Retina (tissue), 1 donor: ENCODE measurements around the gene IFI35.
"Not testable (repeated sequence)": the region's sequence is repeated elsewhere in the genome, so short reads cannot be mapped to it uniquely, and the experiment has no call there.

Experiments
- DNase-seq: peaks from one replicate; pipeline ENCODE4 v3.0.0-alpha.2; 2016

The IFI35 gene

DNA sequence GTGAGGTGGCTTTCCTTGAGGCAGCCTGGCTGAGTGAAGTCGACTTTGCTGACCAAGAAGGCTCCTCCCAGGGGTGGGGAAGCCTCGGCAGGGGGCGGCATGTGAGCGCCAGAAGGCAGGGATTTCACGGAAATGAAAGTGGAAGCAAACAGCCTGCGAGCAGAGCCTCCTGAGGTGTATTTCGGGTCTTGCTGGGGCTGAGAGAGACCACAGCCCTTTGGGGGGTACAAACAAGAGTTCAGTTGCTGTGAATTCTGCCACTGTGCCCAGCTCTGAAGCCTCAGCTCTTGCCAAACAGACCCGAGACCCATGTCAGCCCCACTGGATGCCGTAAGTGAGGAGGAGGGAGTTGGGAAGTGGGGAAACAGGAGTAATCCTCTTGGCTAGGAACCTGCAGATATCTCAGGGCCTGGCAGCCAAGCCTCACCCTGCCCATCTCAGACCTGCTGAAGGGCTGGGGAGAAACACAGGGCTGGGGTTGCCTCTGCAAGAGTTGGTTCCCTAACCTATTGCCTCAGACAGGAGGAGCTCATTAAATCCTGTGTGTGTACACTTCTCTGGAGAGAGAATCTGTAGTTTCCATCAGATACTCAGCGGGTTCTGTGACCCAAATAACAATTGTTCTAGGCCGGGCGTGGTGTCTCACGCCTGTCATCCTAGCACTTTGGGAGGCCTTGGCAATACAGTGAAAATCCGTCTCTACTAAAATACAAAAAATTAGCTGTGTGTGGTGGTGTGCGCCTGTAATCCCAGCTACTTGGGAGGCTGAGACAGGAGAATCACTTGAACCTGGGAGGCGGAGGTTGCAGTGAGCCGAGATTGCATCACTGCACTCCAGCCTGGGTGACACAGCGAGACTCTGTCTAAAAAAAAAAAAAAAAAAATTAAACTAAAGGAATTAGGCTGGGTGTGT lies at the start of gene IFI35:
Gene IFI35, plus strand, starts transcription at position 146 of the 913 bp plus-strand sequence. Its CDS starts 164 bp downstream, at position 310.
- peak; percentile 59 for DNase-seq

DNA sequence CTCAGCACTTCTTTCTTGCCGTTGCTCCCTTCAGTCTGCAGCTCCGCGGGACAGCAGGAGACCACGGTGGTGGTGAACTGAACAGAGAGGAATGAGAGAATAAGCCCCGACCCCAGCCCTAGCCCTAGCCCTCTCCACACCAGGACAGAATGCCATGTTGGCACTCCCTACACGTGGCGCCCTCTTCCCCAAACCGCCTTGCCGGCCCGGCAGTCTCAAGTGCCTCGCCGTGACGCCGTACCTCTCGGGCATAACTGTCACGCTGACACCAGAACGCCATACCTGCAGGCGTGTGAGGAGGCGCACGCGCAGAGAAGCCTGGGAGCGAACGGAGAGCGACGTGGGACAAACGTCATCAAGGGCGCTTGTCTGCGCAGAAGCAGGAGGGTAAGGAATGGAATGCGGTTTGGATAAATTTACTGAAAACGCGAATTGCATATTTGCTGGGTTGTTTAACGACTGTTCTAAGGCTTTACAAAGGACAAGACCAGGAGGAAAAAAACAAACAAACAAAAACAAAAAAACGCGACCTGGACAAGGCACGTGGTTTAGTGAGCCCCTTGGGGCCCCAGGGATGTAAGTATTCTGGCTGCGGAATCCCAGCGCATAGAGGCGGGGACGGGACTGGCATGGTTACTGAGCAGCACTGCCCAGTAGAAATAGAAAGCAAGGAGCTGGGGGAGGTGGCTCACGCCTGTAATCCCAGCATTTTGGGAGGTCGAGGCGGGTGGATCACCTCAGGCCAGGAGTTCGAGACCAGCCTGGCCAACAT lies 42.2 kb upstream of the IFI35 start, which contains the start of gene AARSD1:
Gene AARSD1, minus strand, starts transcription at position 294 of the 772 bp plus-strand sequence. Its CDS starts 14 bp downstream, at position 280.
- peak; percentile 94 for DNase-seq

DNA sequence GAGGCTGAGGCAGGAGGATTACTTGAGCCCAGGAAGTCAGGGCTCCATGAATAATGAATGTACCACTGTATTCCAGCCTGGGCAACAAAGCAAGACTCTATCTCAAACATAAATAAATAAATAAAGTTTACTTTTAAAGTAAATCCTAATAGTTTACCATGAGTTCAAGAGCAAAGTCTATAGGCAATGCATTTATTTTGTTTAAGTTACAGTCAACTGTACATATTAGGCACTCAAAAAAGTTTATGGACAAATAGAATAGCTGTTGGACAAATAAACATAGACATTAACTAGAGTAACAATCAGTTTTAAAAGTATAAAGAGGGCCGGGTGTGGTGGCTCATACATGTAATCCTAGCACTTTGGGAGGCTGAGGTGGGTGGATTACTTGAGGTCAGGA lies 38.7 kb upstream of the IFI35 start:
- no peak for DNase-seq

DNA sequence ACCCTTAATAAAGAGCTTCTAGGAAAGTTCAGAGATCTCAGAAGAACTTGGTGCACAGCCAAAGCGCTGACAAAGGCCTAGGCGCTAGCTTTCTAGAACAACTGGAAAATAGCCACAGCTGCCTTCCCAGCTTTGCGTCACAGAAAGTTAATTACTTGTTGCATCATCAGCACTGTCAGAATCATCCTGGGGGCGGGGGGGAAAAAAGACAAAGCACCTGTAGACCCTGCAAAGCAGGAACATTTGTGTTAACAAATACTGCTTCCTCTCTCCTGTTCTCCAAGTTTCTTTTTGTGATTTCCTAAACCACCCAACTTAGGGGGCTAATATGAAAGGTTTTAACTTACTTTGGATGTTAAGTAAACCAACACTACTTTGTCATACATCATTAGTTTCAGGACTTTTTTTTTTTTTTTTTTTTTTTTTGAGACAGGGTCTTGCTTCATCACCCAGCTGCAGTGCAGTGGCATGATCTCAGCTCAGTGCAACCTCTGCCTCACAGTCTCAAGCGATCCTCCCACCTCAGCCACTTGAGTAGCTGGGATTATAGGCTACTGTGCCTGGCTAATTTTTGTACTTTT lies 37.5 kb upstream of the IFI35 start:
- no peak for DNase-seq

DNA sequence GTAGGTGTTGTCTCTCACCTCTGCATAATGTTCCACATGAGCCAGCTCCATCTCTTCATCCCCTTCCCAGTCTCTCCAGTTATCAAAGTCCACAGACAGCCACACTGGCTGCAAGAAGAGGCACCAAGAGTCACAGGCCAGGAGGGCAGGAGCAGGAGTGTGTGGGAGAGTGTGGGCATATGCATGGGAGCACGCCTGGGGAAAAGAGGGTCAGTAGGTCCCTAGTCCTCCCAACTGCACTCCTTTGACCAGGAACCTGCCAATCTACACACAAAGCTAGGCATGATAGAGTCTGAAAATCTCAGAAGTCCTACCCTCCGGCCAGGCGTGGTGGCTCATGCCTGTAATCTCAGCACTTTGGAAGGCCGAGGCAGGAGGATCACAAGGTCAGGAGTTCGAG lies 35.0 kb upstream of the IFI35 start:
- DNase-seq, result no peak

DNA sequence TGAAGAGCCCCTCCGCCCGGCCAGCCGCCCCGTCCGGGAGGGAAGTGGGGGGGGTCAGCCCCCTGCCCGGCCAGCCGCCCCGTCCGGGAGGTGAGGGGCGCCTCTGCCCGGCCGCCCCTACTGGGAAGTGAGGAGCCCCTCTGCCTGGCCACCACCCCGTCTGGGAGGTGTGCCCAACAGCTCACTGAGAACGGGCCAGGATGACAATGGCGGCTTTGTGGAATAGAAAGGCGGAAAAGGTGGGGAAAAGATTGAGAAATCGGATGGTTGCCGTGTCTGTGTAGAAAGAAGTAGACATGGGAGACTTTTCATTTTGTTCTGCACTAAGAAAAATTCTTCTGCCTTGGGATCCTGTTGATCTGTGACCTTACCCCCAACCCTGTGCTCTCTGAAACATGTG lies 33.3 kb upstream of the IFI35 start:
- DNase-seq, result not testable (repeated sequence)

DNA sequence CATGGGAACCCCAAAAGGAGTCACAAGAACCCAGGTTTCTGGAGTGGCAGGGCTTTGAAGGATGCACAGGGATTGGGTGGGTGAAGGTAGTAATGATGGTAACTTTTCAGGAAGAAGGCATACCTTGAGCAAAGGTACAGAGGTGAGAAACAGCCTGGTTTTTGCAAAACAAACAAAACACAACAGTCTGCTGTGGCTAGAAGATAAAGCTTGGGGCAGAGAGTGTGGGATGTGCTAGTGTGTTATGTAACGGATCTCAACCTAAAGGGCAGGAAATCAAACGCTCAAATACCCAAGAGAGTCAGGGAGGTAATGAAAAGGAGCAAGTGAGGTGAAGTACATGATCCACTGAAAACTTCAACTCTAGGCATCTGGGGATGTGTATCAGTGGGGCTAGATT lies 31.3 kb upstream of the IFI35 start:
- DNase-seq, result no peak

DNA sequence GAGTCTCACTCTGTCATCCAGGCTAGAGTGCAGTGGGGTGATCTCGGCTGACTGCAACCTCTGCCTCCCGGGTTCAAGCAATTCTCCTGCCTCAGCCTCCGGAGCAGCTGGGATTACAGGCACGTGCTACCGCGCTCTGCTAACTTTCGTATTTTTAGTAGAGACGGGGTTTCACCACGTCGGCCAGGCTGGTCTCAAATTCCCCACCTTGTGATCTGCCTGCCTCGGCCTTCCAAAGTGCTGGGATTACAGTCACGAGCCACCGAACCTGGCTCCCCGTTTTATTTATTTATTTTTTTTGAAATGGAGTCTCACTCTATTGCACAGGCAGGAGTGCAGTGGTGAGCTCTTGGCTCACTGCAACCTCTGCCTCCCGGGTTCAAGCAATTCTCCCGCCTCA lies 30.9 kb upstream of the IFI35 start:
- not testable (repeated sequence) for DNase-seq

DNA sequence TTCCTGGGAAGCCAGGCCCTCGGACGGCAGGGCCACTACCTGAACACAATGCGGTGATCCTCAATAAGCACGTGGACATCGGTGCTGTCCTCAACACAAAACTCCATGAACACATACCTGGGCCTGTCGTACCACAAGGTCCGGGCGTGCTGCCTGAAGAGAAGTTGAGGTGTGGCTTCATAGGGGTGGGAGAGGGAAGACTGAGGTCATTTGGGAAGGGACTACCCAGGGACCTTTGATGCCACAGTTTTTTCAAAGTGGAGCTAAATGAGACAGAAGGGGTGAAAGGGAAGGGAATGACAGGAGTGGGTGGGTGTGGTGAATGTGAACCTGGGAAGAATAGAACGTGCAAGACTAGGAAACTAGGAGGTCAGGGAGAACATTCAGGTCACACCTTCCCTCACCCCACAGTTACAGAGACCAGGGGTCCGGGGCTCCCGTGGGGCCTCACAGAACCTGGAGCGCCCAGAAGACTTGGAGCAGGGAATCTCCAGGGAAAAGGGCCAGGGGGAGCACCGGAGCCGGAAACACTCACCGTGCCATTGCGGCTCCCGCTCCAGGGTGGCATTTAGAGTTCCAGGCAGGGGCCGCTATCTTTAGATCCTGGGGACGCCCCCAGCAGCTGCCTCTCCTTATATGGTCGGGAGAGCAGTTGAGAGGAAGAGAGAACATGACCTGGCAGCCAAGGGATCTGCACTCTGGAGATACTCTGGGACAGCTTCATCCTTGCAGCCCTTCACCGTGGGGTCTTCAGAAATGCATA lies 26.9 kb upstream of the IFI35 start, which contains the start of gene PTGES3L:
Gene PTGES3L, minus strand, starts transcription at position 570 of the 763 bp plus-strand sequence. Its CDS starts 27 bp downstream, at position 543.
- DNase-seq, result no peak

DNA sequence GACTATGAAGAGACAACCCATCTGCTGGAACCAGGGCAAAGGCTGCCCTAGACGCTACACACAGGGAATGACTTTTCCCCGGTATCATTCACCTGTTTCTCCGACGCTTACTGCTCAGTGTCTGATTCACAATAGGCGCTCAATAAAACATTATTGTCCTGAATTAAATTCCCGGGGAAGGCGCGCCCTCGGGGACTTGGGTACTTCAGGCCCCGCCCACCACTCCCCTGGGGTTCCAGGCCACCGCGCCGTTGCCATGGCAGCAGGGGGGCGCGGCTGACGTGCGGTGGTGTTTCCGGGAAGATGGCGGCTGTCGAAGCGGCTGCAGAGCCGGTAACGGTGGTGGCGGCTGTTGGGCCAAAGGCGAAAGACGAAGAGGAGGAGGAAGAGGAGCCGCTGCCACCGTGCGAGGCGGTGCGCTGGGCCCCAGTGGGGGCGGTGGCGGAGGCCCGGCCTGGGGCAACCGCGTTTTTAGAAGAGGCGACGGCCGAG lies 26.3 kb upstream of the IFI35 start, which contains the start of gene RUNDC1:
Gene RUNDC1, plus strand, starts transcription at position 292 of the 492 bp plus-strand sequence. Its CDS starts 12 bp downstream, at position 304.
- peak; percentile 97 for DNase-seq

DNA sequence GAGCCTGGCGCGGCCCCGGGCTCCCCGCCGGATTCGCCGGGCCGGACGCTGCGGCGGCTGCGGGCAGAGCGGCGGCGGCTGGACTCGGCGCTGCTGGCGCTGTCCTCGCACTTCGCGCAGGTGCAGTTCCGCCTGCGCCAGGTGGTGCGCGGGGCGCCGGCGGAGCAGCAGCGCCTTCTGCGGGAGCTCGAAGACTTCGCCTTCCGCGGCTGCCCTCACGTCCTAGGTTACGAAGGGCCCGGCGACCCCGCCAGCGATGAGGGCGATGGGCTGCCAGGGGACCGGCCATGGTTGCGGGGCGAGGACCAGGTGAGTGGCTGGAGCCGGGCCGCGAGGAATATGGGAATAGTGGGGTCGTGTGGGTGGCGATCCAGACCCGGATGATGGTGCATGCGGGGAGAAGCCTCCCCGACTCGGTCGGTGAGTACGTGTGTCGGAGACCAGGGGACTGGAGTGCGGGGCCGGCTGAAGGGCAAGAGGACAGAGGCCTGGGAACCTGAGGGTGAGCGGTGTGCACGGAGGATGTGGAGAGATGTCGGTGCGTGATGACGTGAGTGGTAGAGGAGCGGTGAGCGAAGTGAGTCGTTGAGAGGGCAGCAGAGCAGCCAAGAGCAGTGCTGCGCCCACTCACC lies 25.7 kb upstream of the IFI35 start:
- peak; percentile 56 for DNase-seq

DNA sequence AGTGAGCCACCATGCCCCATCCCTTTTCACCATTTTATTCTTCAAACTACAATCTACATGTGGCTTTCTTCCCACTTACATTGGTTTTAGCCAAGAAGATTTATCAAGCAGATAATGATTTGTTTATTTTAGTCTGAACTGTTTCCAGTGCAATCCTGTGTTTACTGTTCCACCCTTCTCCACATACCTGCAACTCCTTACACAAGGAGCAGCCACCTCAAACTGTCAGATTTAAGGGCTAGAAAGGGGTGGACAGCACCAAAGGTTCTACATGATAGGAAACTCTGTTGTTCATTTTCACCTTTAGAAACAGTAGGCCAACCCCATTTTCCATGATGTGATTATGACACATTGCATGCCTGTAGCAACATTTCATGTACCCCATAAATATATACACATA lies 24.3 kb upstream of the IFI35 start:
- no peak for DNase-seq

DNA sequence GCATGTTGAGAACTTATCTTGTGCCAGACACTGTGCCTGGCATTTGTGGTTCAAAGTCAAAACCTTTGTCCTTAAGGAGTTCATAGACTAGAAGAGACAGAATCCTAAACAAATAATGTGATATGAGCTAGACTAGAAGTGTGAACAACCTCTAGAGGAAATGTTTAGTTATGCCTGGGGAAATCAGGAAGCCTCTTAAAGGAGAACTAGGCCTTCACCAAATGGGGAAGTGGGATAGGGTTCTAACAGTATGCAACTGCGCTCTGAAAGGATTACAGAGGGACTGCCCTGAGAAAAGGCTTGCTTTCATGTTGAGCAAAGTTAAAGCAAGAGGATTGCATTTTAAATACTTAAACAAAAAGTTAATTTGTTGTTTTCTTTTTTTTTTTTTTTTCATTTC lies 21.4 kb upstream of the IFI35 start:
- no peak for DNase-seq

DNA sequence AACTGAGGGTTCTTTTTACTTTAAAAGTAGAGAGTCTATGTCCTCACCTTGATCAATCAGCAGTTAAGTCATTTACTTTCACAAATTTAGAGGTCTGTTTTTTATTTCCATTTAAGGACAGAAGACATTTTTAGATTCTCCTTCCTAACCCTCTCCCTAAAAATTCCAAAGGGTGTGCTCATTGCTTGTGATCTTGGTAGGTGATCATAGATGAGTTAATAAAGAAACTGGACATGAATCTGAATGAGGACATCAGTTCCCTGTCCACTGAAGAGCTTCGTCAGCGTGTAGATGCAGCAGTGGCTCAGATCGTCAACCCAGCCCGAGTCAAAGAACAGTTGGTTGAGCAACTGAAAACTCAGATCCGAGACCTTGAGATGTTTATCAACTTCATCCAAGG lies 17.4 kb upstream of the IFI35 start:
- no peak for DNase-seq

DNA sequence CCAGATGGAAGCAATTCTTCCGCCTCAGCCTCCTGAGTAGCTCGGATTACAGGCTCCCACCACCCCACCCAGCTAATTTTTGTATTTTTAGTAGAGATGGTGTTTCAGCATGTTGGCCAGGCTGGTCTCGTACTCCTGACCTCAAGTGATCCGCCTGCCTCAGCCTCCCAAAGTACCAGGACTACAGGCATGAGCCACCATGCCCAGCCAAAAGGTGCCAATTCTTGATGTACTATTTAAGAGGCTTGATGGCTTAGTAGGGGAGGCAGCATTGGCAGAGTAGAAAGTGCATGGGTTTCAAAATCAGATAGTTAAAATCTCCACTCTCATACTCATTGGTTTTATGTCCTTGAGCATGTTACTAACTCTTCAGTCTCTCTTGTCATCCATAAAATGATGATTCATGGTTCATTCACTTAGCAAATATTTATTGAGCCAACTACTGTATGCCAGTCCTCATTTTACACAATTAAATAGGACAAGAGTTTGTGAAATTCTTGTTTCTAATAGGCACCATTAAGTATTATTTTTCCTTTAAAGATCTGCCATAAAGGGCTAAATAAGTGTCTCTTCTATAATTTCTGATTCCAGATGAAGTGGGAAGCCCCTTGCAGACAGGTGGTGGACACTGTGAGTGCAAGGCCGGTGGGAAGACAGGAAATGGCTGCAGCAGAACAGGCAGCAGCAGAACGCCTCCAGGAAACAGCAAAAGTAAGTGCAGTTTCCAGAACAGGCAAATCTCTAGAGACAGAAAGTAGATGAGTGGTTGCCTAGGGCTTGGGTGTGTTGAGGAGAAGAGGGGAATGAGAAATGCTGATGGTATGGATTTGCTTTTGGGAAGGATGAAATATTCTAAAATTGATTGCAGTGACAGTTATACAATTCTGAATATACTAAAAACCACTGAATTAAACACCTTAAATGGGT lies 16.6 kb upstream of the IFI35 start:
- DNase-seq, result no peak

DNA sequence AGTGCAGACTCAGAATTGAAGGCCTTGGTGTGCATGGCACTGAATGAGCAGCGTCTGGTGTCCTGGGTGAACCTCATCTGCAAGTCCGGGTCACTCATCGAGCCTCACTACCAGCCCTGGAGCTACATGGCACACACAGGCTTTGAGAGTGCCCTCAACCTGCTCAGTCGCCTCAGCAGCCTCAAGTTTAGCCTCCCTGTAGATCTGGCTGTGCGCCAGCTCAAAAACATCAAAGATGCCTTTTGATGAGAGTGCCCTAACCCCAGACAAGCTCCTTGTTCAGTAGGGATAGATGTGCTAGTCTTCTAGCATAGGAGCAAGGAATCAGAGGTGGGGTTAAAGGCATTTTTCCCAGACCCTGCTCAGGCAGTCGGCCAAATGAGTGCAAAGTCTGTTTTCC lies 15.1 kb upstream of the IFI35 start:
- DNase-seq, result no peak

DNA sequence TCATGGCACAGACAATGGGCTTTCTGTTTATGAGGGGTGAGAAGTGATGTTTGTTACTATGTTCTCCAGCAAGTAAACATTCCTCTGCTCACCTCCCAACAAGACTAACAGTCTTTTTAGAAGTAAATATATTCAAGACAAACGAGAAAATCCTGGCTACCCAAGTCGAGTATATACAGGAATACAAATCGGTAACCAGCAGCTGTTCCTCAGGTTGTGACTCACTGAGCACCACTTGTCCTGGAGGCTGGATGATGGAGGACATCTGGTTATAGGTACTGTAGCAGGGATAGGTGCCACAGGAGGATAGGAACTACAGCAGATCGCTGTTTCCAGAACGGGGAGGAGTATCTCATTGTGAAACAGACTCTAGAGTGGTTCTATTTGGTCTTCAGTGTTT lies 13.7 kb upstream of the IFI35 start:
- DNase-seq, result no peak

DNA sequence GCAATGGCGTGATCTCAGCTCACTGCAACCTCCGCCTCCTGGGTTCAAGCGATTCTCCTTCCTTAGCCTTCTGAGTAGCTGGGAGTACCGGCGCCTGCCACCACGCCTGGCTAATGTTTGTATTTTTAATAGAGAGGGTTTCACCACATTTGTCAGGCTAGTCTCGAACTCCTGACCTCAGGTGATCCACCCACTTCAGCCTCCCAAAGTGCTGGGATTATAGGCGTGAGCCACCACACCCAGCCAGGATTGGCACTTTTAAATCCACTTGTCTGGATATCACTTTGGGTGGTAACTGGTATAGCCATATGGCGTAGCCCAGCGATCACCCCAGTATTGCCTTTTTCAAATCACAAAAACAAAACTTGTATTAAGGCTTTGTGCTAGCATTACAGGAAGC lies 12.7 kb upstream of the IFI35 start:
- DNase-seq, result not testable (repeated sequence)

DNA sequence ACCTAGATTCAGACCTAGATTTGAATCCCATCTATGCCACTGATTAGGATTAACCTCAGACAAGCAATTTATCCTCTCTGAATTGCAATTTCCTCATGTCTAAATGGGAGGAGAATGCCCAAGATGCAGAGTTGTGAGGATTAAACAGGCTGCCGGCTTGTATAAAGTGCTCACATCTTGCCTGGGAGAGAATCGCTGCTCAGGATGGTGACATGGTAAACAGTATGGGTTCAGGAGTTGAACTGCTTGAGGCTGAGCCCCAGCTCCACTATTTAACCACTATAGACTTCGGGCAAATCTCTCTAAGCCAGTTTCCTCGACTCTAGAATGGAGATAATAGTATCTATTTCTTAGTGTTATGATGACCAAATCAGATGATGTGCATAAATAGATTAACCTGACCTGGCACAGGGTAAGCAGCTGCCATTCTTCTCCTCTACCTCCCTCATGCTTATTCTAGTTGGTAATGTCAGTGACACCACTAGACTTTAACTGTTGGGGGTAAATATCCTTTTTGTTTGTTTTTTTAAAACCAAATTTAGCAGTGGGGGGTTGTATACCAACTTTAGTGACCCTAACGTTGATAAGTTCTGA lies 9.1 kb upstream of the IFI35 start:
- DNase-seq, result no peak
